Thyroid gland (tissue), 4 donors: ENCODE results near the gene LGR6. TPM values are rescaled to one million over a fixed set of nuclear protein-coding genes. Genes with fewer than 3 reads are reported as not detected.

Source experiments
- DNase-seq, 2 donors: peaks; one replicate each; pipeline ENCODE4 v3.0.0-alpha.2; 2019
- H3K27ac ChIP-seq, 3 donors: fragments of 200-600 bp; sonication (generic); 1 replicate in 2 of 3; 2 replicates in 1 of 3; pipeline ENCODE4 v1.5.1; 2016 to 2019; ENCODE audit warnings: mild to moderate bottlenecking in 1 of 3, moderate library complexity in 1 of 3
- H3K27me3 ChIP-seq: fragments of 200-600 bp; sonication (generic); one replicate; pipeline ENCODE4 v1.5.1; 2019
- H3K36me3 ChIP-seq, 2 donors: fragments of 200-600 bp; sonication (generic); one replicate each; pipeline ENCODE4 v1.5.1; 2016 to 2019
- H3K4me1 ChIP-seq, 2 donors: fragments of 200-600 bp; sonication (generic); one replicate each; pipeline ENCODE4 v1.5.1; 2017 to 2019
- H3K4me3 ChIP-seq, 3 donors: fragments of 200-600 bp; sonication (generic); replicated peaks in 1 of 3; 1 replicate in 2 of 3; 2 replicates in 1 of 3; pipeline ENCODE4 v1.5.1; 2016; ENCODE audit warnings: mild to moderate bottlenecking in 1 of 3
- H3K9me3 ChIP-seq: fragments of 200-600 bp; sonication (generic); one replicate; pipeline ENCODE4 v1.5.1; 2017
- CTCF ChIP-seq, 6 experiments: fragments of 200-600 bp in 3 of 6; fragments of 450-650 bp in 3 of 6; sonication (generic) in 3 of 6; IDR thresholded peaks; one replicate each; pipeline ENCODE4 v1.5.1; 2016 to 2019; ENCODE audit warnings: antibody characterized with exemption in 6 of 6, mild to moderate bottlenecking in 2 of 6, inconsistent platforms in 1 of 6, moderate library complexity in 1 of 6
- POLR2A ChIP-seq, 2 donors: fragments of 450-650 bp; IDR thresholded peaks; one replicate each; pipeline ENCODE4 v1.6.1; 2017; ENCODE audit warnings: antibody characterized with exemption in 2 of 2, mild to moderate bottlenecking in 2 of 2, moderate library complexity in 1 of 2
- WGBS, 2 donors: methylation state at CpG; one replicate each; pipeline ENCODE4 v1.1.5; 2017; 5-methylcytosine and 5-hydroxymethylcytosine counted together
- intact Hi-C: fragments of 100-400 bp; cut with DNase I; formaldehyde crosslinking; loops from one replicate; pipeline ENCODE4 v1.15.1; 2023
- total RNA-seq, 4 donors: library from RNA; depleted of rRNA; stranded (reverse); fragments of >200 nt; gene quantifications; one replicate each; pipeline ENCODE4 v1.2.3, GENCODE V29; 2016

LGR6 gene
- total RNA-seq, 4 donors from 2014 or later, result 2.8 to 7.0 (median 4.5) TPM

- H3K4me3 ChIP-seq, result no peak overlapping the region
- H3K27me3 ChIP-seq, result no peaks in the 10 kb centered on the region
- intact Hi-C loops, result no loop called here
- no peaks in the 10 kb centered on the region for H3K9me3 ChIP-seq
- TF ChIP-seq CTCF (IDR thresholded peaks at IDR 0.05) (no peak), POLR2A (IDR thresholded peaks at IDR 0.05) (no peak)
- DNase-seq, result no peak
- no peaks in the 10 kb centered on the region for H3K36me3 ChIP-seq
- no peaks in the 10 kb centered on the region for H3K4me1 ChIP-seq
- H3K27ac ChIP-seq, result no peak overlapping the region
These were observed 136.3 kb downstream of the LGR6 start for GRCh38 chr1:202329891-202330290.

GRCh38 chr1:202333861-202334260 lies 140.3 kb downstream of the LGR6 start:
- intact Hi-C loops, result no loop called here
- WGBS, 2 donors, result 86 to 91% methylated on average over 4 of the region's 4 CpGs
- no peaks in the 10 kb centered on the region for H3K9me3 ChIP-seq

GRCh38 chr1:202343652-202344349 lies 150.2 kb downstream of the LGR6 start:
- Histone ChIP-seq H3K4me3 (no peak overlapping the region), H3K9me3 (no peaks in the 10 kb centered on the region), H3K4me1 (no peaks in the 10 kb centered on the region), H3K27me3 (no peaks in the 10 kb centered on the region), H3K27ac (no peak overlapping the region), H3K36me3 (no peaks in the 10 kb centered on the region)
- no peak for DNase-seq
- 66 to 68% methylated on average over 4 of the region's 4 CpGs for WGBS, 2 donors
- intact Hi-C loops, result loop anchor here (10.0 kb wide), 1 partner anchor 371 kb away; the partner anchor contains the start of gene SYT2
- no peak for TF ChIP-seq POLR2A (IDR thresholded peaks at IDR 0.05)
- TF ChIP-seq CTCF (IDR thresholded peaks at IDR 0.05), result peak; percentile 49 to 79 (median 68)

More at GRCh38 chr1:202333861-202334260, 140.3 kb downstream of the LGR6 start:
- TF ChIP-seq CTCF (IDR thresholded peaks at IDR 0.05), result no peak
- no peak for TF ChIP-seq POLR2A (IDR thresholded peaks at IDR 0.05)
- Histone ChIP-seq H3K4me3 (no peak overlapping the region), H3K36me3 (no peaks in the 10 kb centered on the region), H3K4me1 (no peaks in the 10 kb centered on the region), H3K27me3 (no peaks in the 10 kb centered on the region), H3K27ac (no peak overlapping the region)
- DNase-seq, result no peak

- H3K36me3 ChIP-seq, result no peaks in the 10 kb centered on the region
- no peaks in the 10 kb centered on the region for H3K27me3 ChIP-seq
- intact Hi-C loops, result loop anchor here (10.0 kb wide), 1 partner anchor 367 kb away; the partner anchor contains the start of gene SYT2
- no peaks in the 10 kb centered on the region for H3K9me3 ChIP-seq
- H3K27ac ChIP-seq, result no peak overlapping the region
- no peak for DNase-seq
- no peak for TF ChIP-seq POLR2A (IDR thresholded peaks at IDR 0.05)
- TF ChIP-seq CTCF (IDR thresholded peaks at IDR 0.05), result no peak
- no peak overlapping the region for H3K4me3 ChIP-seq
- H3K4me1 ChIP-seq, result peaks cover 11 to 17% of the 10 kb centered on the region in 2 donors
- 51 to 52% methylated on average over 6 of the region's 6 CpGs for WGBS, 2 donors
These were observed 154.5 kb downstream of the LGR6 start for GRCh38 chr1:202348005-202348508.

GRCh38 chr1:202348509-202349205 lies 155.1 kb downstream of the LGR6 start, which contains the start of gene PPP1R12B:
PPP1R12B (plus strand) TSS chr1:202348699; CDS start chr1:202348852, 153 bp downstream.
- H3K9me3 ChIP-seq, result no peaks in the 10 kb centered on the region
- peak; percentile 99 for DNase-seq
- peak within 1 kb of the TSS; percentile 74 to 84 (median 75) for H3K27ac ChIP-seq
- H3K27me3 ChIP-seq, result no peaks in the 10 kb centered on the region
- peak; percentile 32 to 90 for TF ChIP-seq POLR2A (IDR thresholded peaks at IDR 0.05)
- peak in 1 of 6 experiments; percentile 7 for TF ChIP-seq CTCF (IDR thresholded peaks at IDR 0.05)
- peak within 1 kb of the TSS; percentile 55 to 86 (median 86) for H3K4me3 ChIP-seq
- peaks cover 11 to 17% of the 10 kb centered on the region in 2 donors for H3K4me1 ChIP-seq
- 0% methylated on average over 15 to 29 of the region's 60 CpGs for WGBS, 2 donors
- no peaks in the 10 kb centered on the region for H3K36me3 ChIP-seq
- intact Hi-C loops, result loop anchor here (10.0 kb wide), 1 partner anchor 366 kb away; the partner anchor contains the start of gene SYT2
